Naive thymus-derived CD4-positive, alpha-beta T cell (primary cell): ENCODE results near the gene RAB28. TPM values are rescaled to one million over a fixed set of nuclear protein-coding genes. Genes with fewer than 3 reads are reported as not detected.

Experiments
- ATAC-seq: fragments of 150-1000 bp; cut with Tn5 transposase; 2 replicates; pipeline ENCODE4 v1.10.0; 2021; ENCODE audit warnings: mild to moderate bottlenecking, moderate library complexity
- CTCF ChIA-PET: fragments of 350-600 bp; sonication (Branson Sonifier 250); formaldehyde crosslinking; loops from one replicate; lab custom pipeline; 2021; ENCODE audit warnings: antibody characterized with exemption; lab: Charles Lee
- POLR2A ChIA-PET: fragments of 350-600 bp; sonication (Branson Sonifier 250); formaldehyde crosslinking; loops from one replicate; lab custom pipeline; 2021; ENCODE audit warnings: antibody characterized with exemption, inconsistent platforms; lab: Charles Lee
- DNase-seq, 9 donors: peaks; one replicate each; pipeline versions ENCODE4 v3.0.0 to v3.0.0-alpha.2; 2020 to 2022; ENCODE audit warnings: mixed read lengths in 1 of 9
- H3K27ac ChIP-seq: one replicate; pipeline ENCODE4 v1.7.0; 2013; ENCODE audit warnings: mild to moderate bottlenecking, low read depth, low read length, moderate library complexity
- H3K27me3 ChIP-seq, 2 donors: one replicate each; pipeline ENCODE4 v1.7.0; 2013; ENCODE audit warnings: low read length in 2 of 2, mild to moderate bottlenecking in 2 of 2, moderate library complexity in 2 of 2; ENCODE audit not compliant: control insufficient read depth in 2 of 2, insufficient read depth in 2 of 2
- H3K36me3 ChIP-seq, 3 experiments: 1 replicate in 2 of 3; 2 replicates in 1 of 3; pipeline ENCODE4 v1.7.0; 2013; ENCODE audit warnings: low read length in 3 of 3, mild to moderate bottlenecking in 3 of 3, moderate library complexity in 1 of 3; ENCODE audit not compliant: insufficient read depth in 3 of 3, control insufficient read depth in 2 of 3
- H3K4me1 ChIP-seq, 2 donors: one replicate each; pipeline ENCODE4 v1.7.0; 2013; ENCODE audit warnings: low read length in 2 of 2, mild to moderate bottlenecking in 2 of 2, moderate library complexity in 1 of 2; ENCODE audit not compliant: control insufficient read depth in 2 of 2, insufficient read depth in 2 of 2
- H3K4me3 ChIP-seq: 2 replicates; pipeline ENCODE4 v1.7.0; 2013; ENCODE audit warnings: mild to moderate bottlenecking, low read length
- H3K9me3 ChIP-seq, 3 experiments: 1 replicate in 2 of 3; 2 replicates in 1 of 3; pipeline ENCODE4 v1.7.0; 2013; ENCODE audit warnings: low read length in 3 of 3; ENCODE audit not compliant: control insufficient read depth in 2 of 3
- H3K27ac Mint-ChIP-seq, 9 donors: one replicate each; pipeline ENCODE4 v1.8.0; 2020 to 2022; ENCODE audit warnings: mixed read lengths in 9 of 9, mild to moderate bottlenecking in 8 of 9, moderate library complexity in 5 of 9, inconsistent platforms in 2 of 9
- H3K27me3 Mint-ChIP-seq, 5 donors: one replicate each; pipeline ENCODE4 v1.8.0; 2021 to 2022; ENCODE audit warnings: mixed read lengths in 5 of 5, mild to moderate bottlenecking in 1 of 5
- H3K36me3 Mint-ChIP-seq, 5 donors: one replicate each; pipeline ENCODE4 v1.8.0; 2020 to 2022; ENCODE audit warnings: mixed read lengths in 5 of 5, mild to moderate bottlenecking in 3 of 5, inconsistent platforms in 1 of 5
- H3K4me1 Mint-ChIP-seq, 7 donors: one replicate each; pipeline ENCODE4 v1.8.0; 2020 to 2022; ENCODE audit warnings: mixed read lengths in 7 of 7, mild to moderate bottlenecking in 3 of 7, inconsistent platforms in 1 of 7
- H3K4me3 Mint-ChIP-seq, 10 donors: one replicate each; pipeline ENCODE4 v1.8.0; 2020 to 2022; ENCODE audit warnings: mild to moderate bottlenecking in 10 of 10, mixed read lengths in 10 of 10, moderate library complexity in 6 of 10, inconsistent platforms in 2 of 10
- H3K9me3 Mint-ChIP-seq, 11 donors: one replicate each; pipeline ENCODE4 v1.8.0; 2020 to 2022; ENCODE audit warnings: mixed read lengths in 11 of 11, mild to moderate bottlenecking in 4 of 11, inconsistent platforms in 1 of 11, moderate library complexity in 1 of 11
- intact Hi-C, 2 donors: fragments of 100-400 bp; cut with micrococcal nuclease; formaldehyde crosslinking; loops; one replicate each; pipeline ENCODE4 v1.15.1; 2023
- polyA plus RNA-seq, 2 donors: library from polyadenylated mRNA; unstranded; fragments of 300-500 nt; fragmentation: Illumina TruSeq; gene quantifications; one replicate each; pipeline ENCODE4 v1.2.3, GENCODE V29; 2021
- total RNA-seq, 6 experiments: library from RNA in 5 of 6; stranded (reverse) in 5 of 6; gene quantifications; 1 replicate in 5 of 6; 2 replicates in 1 of 6; pipeline ENCODE4 v1.2.3 and lab custom pipeline; 2021 to 2026

Gene RAB28
- total and polyA plus RNA-seq, 7 experiments from 2014 or later: 8.0 to 16.1 (median 14.0) TPM

DNA sequence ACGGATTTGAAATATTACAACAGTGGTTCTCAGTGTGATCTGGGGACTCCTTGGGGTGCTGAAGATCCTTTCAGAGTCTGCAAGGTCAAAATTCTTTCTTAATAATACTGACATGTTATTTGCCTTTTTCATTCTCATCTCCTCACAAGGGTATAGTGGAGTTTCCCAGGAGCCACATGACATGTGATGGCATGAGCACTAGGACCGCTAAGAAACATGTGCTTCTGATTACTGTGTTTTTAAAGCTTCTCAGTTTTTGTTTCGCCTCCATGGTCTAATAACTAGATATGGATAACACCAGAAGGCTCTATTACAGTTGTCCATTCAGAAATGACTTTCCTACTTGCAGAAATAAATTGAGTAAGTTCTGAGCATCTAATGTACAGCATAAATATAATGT is 156.1 kb downstream of the RAB28 start:
- Mint-ChIP-seq H3K4me1 (peaks cover 0 to 11% (median 4%) of the 10 kb centered on the region in 7 donors), H3K36me3 (peaks cover 0 to 52% (median 39%) of the 10 kb centered on the region in 5 donors), H3K27me3 (no peaks in the 10 kb centered on the region), H3K27ac (no peak overlapping the region), H3K9me3 (peaks cover 0 to 12% (median 4%) of the 10 kb centered on the region in 11 donors), H3K4me3 (no peak overlapping the region)
- Histone ChIP-seq H3K27me3 (no peaks in the 10 kb centered on the region), H3K36me3 (no peaks in the 10 kb centered on the region), H3K4me3 (no peak overlapping the region), H3K27ac (no peak overlapping the region), H3K9me3 (no peaks in the 10 kb centered on the region), H3K4me1 (no peaks in the 10 kb centered on the region)
- ATAC-seq (no peak), DNase-seq (no peak)
- intact Hi-C loops: no loop called here
- POLR2A ChIA-PET: no interaction called here
- CTCF ChIA-PET: no interaction called here

- H3K4me1 Mint-ChIP-seq: peaks cover 0 to 11% (median 2%) of the 10 kb centered on the region in 7 donors
- Histone ChIP-seq H3K27me3 (no peaks in the 10 kb centered on the region), H3K36me3 (no peaks in the 10 kb centered on the region), H3K4me1 (no peaks in the 10 kb centered on the region), H3K9me3 (no peaks in the 10 kb centered on the region), H3K4me3 (no peak overlapping the region), H3K27ac (no peak overlapping the region)
- H3K27me3 Mint-ChIP-seq: no peaks in the 10 kb centered on the region
- CTCF ChIA-PET: no interaction called here
- ATAC-seq (no peak), DNase-seq (no peak)
- H3K9me3 Mint-ChIP-seq: peaks cover 3 to 31% (median 10%) of the 10 kb centered on the region in 11 donors
- H3K4me3 Mint-ChIP-seq: no peak overlapping the region
- POLR2A ChIA-PET: interaction anchor here (0.5 kb wide), 1 partner anchor 381 kb away, joined by 3 read pairs; no protein-coding TSS in a partner anchor
- intact Hi-C loops: no loop called here
- H3K27ac Mint-ChIP-seq: no peak overlapping the region
- H3K36me3 Mint-ChIP-seq: peaks cover 0 to 56% (median 55%) of the 10 kb centered on the region in 5 donors
These were observed 158.4 kb downstream of the RAB28 start for GRCh38 chr4:13325744-13326143.

DNA sequence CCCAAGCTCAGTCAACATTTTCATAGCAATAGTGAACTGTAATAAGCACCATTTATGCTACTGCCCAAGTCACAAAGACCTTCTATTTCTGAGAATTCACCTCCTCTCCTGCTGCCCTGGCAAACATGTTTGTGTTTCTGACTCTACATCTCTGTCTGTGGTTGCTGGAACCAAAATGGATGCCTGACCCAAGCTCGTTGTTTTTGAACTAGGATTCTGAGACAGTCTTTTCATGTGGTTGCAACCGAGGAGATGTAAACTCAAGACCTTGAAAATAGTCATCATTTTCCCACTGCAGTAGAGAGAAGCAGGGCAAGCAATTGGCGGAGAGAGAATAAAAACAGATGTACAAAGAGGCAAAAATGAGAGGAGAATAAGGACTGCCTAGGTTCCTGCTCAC is 160.2 kb downstream of the RAB28 start:
- Histone ChIP-seq H3K27me3 (no peaks in the 10 kb centered on the region), H3K27ac (no peak overlapping the region), H3K4me1 (no peaks in the 10 kb centered on the region), H3K4me3 (no peak overlapping the region), H3K36me3 (no peaks in the 10 kb centered on the region), H3K9me3 (no peaks in the 10 kb centered on the region)
- no peak overlapping the region for H3K4me3 Mint-ChIP-seq
- no peaks in the 10 kb centered on the region for H3K27me3 Mint-ChIP-seq
- H3K36me3 Mint-ChIP-seq: peaks cover 0 to 57% (median 53%) of the 10 kb centered on the region in 5 donors
- CTCF ChIA-PET: no interaction called here
- peaks cover 0 to 41% (median 11%) of the 10 kb centered on the region in 11 donors for H3K9me3 Mint-ChIP-seq
- ATAC-seq (no peak), DNase-seq (no peak)
- no peak overlapping the region for H3K27ac Mint-ChIP-seq
- peaks cover 0 to 11% (median 2%) of the 10 kb centered on the region in 7 donors for H3K4me1 Mint-ChIP-seq
- POLR2A ChIA-PET: no interaction called here
- intact Hi-C loops: no loop called here

DNA sequence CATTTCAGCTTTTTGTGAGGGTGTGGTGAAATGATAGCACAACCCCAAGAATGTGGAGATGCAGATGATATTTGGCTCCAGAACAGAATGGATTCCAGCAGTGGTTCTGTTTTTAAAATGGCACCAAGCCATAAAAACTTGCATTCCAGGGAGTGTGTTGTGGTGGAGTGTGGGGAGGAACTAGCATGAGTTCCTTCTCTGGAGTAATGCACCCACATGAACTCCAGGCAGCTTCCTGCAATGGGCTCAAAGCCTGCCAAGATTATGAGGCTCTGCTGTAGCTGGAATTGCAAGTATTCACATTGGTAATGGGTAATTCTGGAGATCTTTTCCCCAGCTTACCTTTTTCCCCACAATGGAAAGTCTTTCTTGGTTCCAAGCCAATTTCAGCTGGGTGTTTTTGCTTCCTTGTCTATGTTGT is 161.4 kb downstream of the RAB28 start:
- H3K27me3 Mint-ChIP-seq: no peaks in the 10 kb centered on the region
- ATAC-seq: no peak
- Histone ChIP-seq H3K4me1 (no peaks in the 10 kb centered on the region), H3K27me3 (no peaks in the 10 kb centered on the region), H3K4me3 (no peak overlapping the region), H3K27ac (no peak overlapping the region), H3K36me3 (no peaks in the 10 kb centered on the region), H3K9me3 (no peaks in the 10 kb centered on the region)
- no peak overlapping the region for H3K4me3 Mint-ChIP-seq
- H3K9me3 Mint-ChIP-seq: peaks cover 0 to 41% (median 11%) of the 10 kb centered on the region in 11 donors
- ChIA-PET CTCF (no interaction called here), POLR2A (no interaction called here)
- H3K4me1 Mint-ChIP-seq: peaks cover 0 to 11% (median 2%) of the 10 kb centered on the region in 7 donors
- H3K27ac Mint-ChIP-seq: no peak overlapping the region
- H3K36me3 Mint-ChIP-seq: peaks cover 0 to 50% (median 44%) of the 10 kb centered on the region in 5 donors
- no peak for DNase-seq
- intact Hi-C loops: no loop called here

Other genes starting within 250 kb of the RAB28 start
- not detected for gene NKX3-2, start 60.2 kb upstream of the RAB28 start, total RNA-seq
- gene NKX3-2, start 60.2 kb upstream of the RAB28 start, polyA plus RNA-seq: not detected
- gene BOD1L1, start 143.4 kb upstream of the RAB28 start, total RNA-seq: 10 to 100 TPM; 44.5 to 76.7 (median 54.2) TPM
- gene BOD1L1, start 143.4 kb upstream of the RAB28 start, polyA plus RNA-seq: 1 to 10 TPM; 3.1 to 6.8 TPM